HG03095 (cell line): ENCODE measurements around the gene CDKAL1.

Source experiments
- ATAC-seq: cut with Tn5 transposase; IDR thresholded peaks from one replicate; pipeline ENCODE4 v1.9.1; 2021; ENCODE audit warnings: moderate library complexity; ENCODE audit not compliant: unreplicated experiment

Gene CDKAL1

DNA sequence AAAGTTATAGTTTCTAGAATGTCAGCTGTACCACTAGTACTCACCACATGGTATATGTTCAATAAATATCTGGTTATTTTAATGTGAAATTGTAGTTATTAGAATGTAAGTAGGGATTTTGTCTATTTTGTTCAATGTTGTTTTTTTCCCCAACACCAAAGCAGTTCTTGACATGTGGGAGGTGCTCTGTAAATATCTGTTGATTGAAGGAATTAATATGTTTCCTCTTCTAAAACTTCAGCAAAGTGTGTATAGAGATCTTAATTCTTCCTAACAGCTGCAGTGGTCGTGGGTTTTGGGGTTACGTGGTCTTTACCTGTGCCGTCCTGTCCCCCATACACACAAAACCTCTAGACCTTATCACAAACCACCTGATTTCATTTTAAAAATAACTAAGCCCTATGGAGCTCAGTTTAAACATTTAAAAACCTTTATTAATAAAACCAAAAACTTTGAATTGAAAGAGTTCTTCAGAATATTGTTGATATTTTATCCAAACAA is 587.4 kb downstream of the CDKAL1 start:
- no peak for ATAC-seq

DNA sequence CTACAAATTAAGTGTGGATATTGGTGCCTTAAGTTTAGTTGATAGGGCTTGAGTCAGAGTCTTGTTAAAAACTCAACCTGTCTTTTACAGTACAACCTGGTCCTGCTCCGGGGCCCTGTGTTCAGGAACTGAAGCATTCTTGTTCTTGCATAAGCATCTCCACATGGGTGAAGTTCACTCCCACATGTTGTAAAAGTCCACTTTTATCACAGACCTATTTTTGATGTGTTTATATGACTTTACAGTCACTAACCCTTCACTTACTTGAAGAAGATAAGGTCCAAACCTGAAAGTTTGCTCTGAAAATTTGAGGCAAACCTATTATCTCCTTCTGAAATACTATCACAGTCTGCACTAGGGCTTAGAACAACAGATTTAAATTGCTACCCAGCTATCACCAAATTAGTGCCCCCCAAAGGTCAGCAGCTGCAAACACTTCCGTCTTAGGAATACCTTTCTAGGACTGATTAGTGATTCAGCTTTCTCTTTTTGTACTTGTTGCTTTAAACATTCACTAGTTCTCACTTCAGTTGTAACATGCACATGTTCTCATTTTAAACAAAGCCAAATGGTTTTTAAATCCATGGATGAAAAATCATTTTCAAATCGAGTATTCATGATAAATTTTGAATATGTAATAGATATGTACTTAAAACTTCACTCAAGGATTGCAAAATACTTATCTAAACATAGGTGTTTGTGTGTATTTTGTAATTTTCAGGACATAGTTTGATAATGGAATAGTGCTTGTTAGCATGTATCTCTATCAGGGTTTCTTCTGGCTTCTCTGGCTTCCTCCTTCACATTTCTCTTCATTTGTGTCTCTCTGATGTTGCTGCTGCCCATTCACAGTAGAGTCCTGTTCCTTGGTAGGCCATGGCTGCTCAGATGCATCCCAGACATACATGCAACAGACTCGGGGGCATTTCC is 589.5 kb downstream of the CDKAL1 start:
- no peak for ATAC-seq

DNA sequence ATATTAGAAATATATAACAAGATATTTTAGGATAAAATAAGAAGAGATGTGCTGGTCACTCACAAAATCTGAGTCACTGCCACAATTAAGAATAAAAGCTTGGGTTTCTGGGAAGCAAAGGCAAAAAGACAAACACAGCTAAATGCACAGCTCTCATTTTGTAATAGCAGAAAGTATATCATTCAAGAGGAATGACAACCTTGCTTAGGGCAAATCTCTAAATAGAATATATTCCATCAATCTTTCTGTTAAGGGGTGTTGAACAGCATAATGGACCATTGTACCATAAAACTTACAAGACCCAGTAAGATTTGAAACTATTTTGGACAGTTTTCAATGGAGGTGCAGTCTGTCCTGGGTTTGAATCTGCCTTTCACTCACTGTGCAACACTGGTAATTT is 594.3 kb downstream of the CDKAL1 start:
- no peak for ATAC-seq

DNA sequence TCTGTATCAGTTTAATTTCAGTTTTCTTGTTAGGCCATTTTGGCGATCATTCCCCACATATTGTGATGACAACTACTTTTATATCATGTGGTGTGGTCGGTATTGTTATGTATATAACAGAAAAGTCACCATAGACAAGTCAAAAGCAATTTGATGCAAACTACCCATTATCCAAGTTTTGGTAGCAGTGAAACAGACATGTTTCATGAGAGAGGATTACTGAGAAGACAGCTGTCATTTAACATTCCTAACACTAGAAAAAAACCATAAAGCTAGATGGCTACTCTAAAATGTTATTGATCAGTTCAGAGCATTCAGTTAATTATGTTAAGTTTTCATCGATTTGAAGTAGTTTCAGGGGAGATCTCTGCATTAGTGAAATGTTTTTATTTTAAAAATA is 597.1 kb downstream of the CDKAL1 start:
- ATAC-seq: no peak

DNA sequence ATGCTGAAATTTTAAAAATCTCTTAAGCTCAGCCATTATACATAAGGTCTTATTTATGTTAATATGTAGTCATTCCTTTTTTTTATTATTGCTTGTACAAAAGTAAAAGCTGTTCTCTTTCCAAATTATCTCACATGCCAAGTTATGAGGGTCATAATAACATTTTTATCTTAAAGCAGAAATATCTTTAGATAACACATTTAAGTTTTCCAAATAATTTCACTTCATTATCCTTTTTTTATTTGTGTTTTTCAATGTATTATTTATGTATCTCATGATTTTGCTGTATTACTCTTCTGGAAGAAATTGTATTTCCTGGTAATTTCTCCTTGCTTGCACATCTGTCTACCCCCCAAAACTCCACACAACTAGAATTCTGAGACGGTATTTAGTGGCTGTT is 598.2 kb downstream of the CDKAL1 start:
- no peak for ATAC-seq

DNA sequence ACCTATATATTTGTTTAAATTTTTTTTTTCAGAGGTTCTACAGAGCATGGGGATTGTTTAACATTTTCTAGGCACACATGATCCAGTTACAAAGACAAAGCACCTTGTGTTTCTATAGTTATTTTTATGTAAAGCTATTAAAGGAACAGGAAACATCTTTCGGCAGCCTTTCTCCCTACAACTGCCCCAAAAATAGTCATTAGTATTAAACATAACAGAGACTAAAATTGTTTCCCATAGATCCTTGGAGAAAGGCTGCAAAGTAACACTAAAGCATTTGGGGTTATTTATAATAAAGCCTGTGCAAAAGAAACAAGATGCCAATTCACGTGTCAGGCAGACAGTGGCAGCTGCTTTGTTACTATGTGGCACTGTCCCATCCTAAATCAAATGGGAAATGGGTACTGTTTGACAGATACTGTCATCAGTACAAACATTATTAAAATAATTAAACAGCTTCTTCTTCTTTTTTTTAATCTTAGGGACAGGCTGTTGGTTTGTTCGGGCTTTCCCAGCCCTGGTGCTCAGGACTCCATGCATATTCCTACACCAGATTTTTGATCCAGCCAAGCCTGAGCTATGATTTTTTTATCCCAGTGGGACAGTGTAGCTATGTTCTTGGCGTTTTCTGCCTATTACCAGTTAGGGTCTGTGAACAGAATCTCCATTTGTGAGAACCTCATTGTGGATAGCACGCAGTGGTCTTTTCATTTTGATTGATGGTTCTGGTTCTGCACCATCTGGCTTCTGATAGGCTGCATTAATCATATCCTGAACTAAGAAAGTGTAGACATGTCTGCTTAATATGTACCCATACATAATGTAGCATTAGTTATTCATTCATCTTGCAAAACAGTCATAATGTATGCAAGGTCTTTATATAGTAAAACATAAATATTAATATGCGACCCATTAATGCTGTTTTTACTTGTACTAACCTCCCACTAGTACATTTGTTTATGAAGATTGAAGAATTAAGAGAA is 598.9 kb downstream of the CDKAL1 start:
- no peak for ATAC-seq

DNA sequence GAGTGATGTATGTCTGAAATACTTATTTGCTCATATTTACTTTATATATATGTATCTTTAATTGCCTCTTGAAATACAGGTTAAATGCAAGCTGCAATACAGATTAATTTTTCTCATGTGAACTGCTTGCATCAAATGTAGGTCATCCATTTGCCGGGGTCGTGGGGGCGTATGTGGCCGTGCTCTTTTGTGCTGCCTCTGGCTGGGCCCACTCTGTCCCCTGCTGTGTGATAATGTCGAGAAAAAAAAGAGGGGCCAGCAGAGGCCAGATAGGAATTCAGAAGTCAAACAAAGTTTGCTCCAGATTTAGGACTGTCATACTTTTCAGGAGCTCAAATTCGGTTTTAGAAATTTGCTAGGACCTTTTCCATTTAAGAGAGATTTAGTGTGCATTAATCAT is 599.6 kb downstream of the CDKAL1 start:
- no peak for ATAC-seq

DNA sequence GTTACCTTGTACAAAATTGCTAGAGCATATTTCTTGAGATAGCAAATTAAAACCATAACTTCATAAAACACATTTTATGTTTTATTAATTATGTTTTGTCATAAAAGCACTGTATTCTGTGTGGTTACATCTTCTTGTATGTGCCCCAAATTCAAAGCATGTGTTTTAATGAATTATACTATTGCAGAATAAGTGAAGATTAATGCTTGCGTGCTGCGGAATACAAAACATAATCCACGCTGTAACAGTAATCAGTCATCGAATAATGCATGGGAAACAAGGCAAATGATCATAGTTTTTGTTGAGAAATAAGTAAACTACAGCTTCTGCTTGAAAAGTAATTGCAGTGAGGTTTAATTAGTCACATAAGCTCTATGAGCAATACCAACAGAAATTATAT is 600.1 kb downstream of the CDKAL1 start:
- ATAC-seq: no peak

DNA sequence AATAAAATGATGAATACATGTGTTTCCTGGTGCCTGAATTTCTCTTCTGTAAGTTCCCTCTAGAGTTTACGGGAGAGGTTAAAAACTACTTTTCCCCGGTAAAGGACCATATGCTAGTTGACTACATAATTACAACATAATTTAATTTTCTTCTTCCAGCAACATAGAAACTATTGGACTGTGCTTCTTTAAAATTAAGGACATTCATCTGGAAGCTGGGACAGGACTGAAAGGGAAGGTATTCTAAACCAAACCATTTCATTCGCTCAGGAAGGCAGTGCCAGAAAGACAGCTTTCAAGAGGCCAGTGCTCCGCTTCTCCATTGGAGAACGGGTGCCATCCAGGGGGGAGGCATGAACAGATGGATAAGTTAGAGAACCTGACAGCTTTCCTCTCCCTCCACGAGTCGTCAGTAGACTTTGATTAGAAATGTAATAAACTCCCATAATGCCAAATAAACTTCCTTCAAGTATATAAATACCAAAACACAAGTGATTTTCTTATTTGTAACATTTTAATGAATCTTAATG is 601.3 kb downstream of the CDKAL1 start:
- ATAC-seq: no peak

DNA sequence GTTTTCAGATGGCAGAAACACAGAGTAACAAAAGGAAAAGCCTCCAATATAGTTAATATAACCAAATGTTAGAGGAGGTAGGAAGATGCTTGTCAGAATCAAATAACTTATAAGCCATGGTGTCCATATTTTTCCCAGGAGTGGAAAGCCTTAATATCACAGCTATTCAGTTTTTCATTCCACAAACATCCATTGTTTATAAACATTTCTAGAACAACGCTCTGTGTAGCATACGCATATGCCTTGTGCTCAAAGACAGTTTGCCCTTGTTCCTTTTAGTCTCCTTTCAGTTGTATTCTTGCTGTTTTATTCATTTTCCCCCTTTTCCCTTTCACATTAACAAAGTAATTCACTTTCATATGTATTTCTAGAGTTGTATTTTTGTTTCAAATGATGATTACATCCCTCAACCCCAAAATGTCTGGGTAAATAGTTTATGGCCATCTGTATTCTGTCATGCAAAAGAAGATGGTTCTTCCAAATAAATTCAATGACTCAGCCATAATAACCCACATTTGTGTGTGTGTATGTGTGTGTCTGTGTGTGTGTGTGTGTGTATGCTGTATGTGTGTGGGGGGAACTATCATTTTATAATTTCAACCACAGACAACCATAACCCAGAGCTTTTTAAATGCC is 603.6 kb downstream of the CDKAL1 start:
- no peak for ATAC-seq

DNA sequence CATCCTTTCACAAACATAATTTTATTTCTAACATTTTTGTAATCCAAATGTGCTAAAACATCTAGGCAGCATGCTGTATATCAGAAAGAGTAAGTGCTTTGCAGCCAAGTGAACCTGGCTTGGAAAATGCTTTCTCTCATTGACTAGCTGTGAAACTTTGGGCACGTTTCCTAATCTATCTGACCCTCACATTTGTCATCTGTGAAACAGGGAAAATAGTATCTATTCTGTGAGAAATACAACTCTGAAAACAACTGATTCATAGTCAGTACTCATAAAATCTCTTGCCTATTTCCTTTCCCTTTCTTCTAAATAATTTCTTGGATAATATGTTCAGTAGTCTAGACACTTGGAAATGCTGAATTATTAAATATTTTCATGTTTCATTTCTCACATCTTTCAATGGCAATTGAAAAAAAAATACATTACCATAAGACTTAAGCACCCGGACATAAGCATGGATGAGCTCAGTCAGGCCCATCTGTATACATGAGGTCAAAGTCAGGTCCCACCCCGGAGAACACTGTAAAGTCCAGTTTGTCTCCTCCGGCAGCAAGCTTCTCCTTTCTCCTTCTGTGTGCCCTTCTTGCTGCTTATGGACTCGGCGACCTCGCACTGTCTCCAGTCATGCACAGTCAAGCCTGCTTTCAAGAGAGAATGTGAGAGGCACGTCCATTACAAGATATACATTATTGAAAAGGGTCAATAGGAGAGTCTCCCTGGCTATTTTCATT is 604.2 kb downstream of the CDKAL1 start:
- no peak for ATAC-seq

DNA sequence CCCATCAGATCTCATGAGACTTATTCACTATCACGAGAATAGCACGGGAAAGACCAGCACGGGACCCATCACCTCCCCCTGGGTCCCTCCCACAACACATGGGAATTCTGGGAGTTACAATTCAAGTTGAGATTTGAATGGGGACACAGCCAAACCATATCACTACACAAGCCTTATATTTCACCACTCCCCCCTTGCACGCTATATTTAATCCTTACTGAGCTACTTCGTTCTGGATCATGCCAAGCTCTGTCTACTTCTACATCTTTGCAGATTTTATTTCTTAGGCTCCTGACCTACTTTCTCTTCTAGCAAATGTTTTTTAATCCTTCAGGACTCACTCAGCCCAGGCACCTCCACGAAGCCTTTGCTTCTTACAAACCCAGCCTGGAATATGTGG is 606.7 kb downstream of the CDKAL1 start:
- ATAC-seq: no peak

DNA sequence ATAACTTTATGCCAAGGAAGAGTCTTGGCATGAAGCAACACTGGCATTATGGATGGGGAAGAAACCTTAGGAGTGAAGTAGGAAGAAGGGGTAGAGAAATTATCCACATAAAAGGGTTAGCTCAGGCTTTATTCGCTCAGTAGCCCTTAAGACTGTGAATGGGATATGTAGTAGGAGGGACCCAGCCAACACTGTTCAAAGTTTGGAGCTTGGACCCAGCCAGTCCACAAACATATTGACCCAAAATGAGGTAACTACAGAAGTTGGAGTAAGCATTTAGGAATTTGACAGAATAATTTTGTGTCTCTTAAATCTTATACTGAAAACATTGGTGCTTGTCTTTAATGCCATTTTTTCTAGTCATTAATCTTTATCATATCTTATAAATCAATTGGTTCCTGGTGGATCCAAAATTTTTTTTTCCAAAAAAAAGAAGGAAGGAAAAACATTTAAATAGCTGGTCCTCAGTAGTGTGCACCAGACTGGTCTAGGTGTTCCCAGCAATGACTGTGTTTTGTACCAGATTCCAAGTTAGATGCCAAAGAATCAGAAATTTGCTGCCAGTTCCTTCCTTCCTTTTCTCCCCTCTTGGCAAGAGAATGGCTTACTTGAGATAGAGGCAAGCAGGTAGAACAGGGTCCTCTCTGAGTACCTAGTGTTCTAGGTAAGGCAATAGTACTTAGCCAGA is 607.5 kb downstream of the CDKAL1 start:
- no peak for ATAC-seq

DNA sequence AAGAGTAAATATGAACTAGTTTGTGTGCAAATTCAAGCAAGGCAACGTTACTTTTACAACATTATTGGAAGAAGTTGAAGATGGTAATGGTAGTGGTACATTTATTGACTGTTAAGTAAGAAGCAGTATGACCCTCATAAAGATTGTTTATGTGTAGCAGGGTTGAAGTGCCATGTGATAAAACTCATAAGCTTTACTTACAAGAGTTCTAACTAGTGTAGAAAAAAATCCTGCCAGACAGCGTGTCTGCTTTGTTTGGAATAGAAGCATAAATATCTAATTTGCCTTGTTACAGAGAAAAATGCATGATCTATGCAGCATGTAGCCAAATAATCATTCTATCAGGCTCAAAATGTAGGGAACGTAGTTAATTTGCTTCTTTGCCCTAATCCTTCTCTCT is 608.5 kb downstream of the CDKAL1 start:
- no peak for ATAC-seq

DNA sequence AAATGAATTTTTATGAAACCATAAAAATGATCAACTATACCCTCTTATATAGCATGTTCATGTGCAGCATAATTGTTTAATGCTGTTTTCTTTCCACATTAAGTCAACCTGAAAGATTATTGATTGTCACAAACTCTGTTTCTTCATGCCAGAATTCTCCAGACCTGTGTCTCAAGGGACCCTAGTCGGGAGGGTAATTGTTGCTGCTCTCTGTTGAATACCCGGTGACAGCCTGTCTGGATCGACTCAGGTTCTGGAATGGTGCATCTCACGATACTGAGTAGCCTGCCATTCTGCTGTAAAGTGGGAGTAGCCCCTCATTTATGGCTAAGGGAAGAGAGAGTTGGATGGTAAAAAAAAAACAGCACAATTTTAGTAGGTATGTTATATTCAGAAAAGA is 609.4 kb downstream of the CDKAL1 start:
- no peak for ATAC-seq

DNA sequence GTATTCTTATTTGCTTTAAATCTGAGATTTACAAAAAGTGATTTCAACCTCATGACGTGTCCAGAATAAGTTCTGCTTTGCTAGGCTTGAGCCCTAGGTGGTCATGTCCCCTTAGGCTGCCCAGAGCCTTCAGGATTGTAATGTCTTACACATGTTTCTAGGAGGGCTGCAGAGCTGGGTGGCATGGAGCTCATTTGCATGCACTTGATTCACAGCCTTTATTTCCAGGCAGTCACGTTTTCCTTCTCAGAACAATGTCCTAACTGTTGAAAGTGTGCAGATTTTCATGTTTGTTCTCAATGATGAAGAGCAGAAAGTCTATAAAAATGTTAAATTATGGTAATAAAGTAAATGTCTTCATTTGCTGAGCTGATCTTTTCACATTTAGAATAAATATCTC is 610.7 kb downstream of the CDKAL1 start:
- no peak for ATAC-seq

DNA sequence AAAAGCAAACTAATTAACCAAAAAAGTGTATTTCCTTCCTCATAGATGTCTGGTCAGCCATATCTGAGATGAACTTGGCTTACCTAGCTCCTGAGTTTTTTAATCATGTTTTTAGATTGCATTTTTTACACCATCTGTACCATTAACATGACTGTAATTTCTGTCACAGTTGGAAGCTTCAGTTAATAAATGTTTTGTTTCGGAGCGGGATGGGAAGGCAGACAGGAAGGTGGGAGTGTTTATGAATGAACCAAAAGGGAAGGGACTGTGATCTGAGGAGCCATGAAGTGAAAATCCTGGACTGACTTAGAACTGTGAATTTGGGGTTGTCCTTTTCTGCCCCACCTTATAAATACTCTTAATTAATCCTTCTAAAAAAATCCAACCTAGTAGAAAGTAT is 613.7 kb downstream of the CDKAL1 start:
- no peak for ATAC-seq

DNA sequence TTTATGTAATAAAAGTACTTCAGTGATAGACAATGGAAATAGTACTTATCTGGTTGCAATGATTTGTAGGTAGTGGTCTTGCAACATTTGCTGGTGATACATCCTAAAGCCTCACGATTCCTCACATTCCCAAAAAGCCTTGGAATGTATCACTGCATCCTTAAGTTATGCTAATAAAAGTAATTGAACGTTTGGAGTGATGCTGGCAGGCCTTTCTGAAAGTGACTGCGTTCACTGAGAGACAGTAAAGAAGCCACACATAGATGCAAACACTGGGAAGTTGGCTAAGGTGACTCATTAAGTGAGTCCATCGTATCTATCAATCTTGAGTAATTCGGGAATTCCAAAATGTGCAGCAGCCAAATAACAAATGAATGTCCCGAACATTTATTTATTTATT is 615.2 kb downstream of the CDKAL1 start:
- ATAC-seq: no peak

DNA sequence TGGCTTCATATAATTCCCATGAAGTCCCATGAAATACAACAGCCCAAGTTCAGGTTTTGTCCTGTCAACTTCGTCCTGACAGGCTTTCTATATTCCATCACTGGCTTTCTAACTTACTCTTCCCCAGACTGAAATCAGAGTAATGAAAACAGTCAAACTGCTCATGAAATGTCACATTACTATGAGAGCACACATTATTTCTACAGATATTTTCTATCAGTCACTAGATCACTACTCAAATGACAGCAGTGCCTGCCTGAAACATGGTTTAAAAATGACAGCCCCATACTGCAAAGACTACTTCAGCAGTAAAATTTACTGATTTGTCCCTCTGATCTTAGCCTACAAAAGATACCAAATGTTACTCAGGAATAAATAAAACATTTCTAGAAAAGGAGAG is 616.4 kb downstream of the CDKAL1 start:
- no peak for ATAC-seq

DNA sequence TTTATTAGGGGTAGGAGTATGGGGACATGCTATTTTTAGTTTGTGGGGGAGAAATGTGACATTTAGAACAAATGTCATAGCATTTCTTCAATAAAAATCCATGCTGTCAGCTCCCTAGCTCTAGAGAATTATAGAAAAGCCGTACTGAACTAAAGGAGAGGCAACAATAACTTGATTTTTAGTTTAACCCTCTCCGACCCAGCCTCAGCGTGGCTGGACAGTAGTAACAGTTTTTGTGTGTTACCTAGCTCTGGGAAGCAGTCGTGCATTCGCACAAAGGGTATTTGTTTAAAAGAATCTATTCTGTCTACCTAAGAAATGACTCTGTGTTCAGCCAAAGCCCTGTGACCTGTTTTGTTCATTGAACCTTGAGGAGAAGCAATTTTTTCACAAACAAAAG is 616.9 kb downstream of the CDKAL1 start:
- ATAC-seq: no peak
